ENCODE data around the gene PTPRS.

PTPRS gene

GRCh38 chr19:5317321-5317720, 23.3 kb downstream of the PTPRS start:
- no peak for DNase-seq (ENCODE audit: low spot score)
- CTCF ChIA-PET = no interaction called here
- POLR2A ChIA-PET (ENCODE audit: low non-redundant PET) = no interaction called here
- H3K27ac ChIP-seq = no peak overlapping the region
- no peak for TF ChIP-seq CTCF (conservative IDR thresholded peaks at IDR 0.05; ENCODE audit: low read depth)

- no peak overlapping the region for H3K27ac ChIP-seq
- DNase-seq (ENCODE audit: low spot score) = no peak
- ChIA-PET CTCF (no interaction called here), POLR2A (ENCODE audit: low non-redundant PET) (no interaction called here)
- no peak for TF ChIP-seq CTCF (conservative IDR thresholded peaks at IDR 0.05; ENCODE audit: low read depth)
Observed at GRCh38 chr19:5316138-5316537, 24.5 kb downstream of the PTPRS start.

- H3K27ac ChIP-seq = no peak overlapping the region
- POLR2A ChIA-PET (ENCODE audit: low non-redundant PET) = interaction anchor here (0.6 kb wide), 1 partner anchor 1108 kb away, joined by 4 read pairs; no protein-coding TSS in a partner anchor
- CTCF ChIA-PET = no interaction called here
- no peak for DNase-seq (ENCODE audit: low spot score)
- TF ChIP-seq CTCF (conservative IDR thresholded peaks at IDR 0.05; ENCODE audit: low read depth) = no peak
Observed at GRCh38 chr19:5314907-5315298, 25.7 kb downstream of the PTPRS start.

GRCh38 chr19:5314012-5314906, 26.4 kb downstream of the PTPRS start:
- TF ChIP-seq CTCF (conservative IDR thresholded peaks at IDR 0.05; ENCODE audit: low read depth) = no peak
- H3K27ac ChIP-seq = no peak overlapping the region
- ChIA-PET CTCF (interaction anchor here (0.5 to 0.7 kb wide), 3 partner anchors 26 to 337 kb away, joined by 3 read pairs; partner anchors contain the start of gene PTPRS), POLR2A (ENCODE audit: low non-redundant PET) (no interaction called here)
- DNase-seq (ENCODE audit: low spot score) = peak; percentile 38

- POLR2A ChIA-PET (ENCODE audit: low non-redundant PET) = no interaction called here
- no peak for DNase-seq (ENCODE audit: low spot score)
- TF ChIP-seq CTCF (conservative IDR thresholded peaks at IDR 0.05; ENCODE audit: low read depth) = no peak
- CTCF ChIA-PET = no interaction called here
- H3K27ac ChIP-seq = no peak overlapping the region
Observed at GRCh38 chr19:5313307-5313706, 27.3 kb downstream of the PTPRS start.

GRCh38 chr19:5312058-5312457, 28.6 kb downstream of the PTPRS start:
- CTCF ChIA-PET = no interaction called here
- no peak overlapping the region for H3K27ac ChIP-seq
- POLR2A ChIA-PET (ENCODE audit: low non-redundant PET) = no interaction called here
- DNase-seq (ENCODE audit: low spot score) = no peak
- no peak for TF ChIP-seq CTCF (conservative IDR thresholded peaks at IDR 0.05; ENCODE audit: low read depth)
